HG02763 (cell line): ENCODE data around the gene LGALS12.
"Not testable (repeated sequence)": the region's sequence is repeated elsewhere in the genome, so short reads cannot be mapped to it uniquely, and the experiment has no call there.

ENCODE experiments used
- ATAC-seq: cut with Tn5 transposase; IDR thresholded peaks from one replicate; pipeline ENCODE4 v1.9.1; 2021; ENCODE audit warnings: mild to moderate bottlenecking, moderate library complexity; ENCODE audit not compliant: unreplicated experiment

LGALS12 gene

DNA sequence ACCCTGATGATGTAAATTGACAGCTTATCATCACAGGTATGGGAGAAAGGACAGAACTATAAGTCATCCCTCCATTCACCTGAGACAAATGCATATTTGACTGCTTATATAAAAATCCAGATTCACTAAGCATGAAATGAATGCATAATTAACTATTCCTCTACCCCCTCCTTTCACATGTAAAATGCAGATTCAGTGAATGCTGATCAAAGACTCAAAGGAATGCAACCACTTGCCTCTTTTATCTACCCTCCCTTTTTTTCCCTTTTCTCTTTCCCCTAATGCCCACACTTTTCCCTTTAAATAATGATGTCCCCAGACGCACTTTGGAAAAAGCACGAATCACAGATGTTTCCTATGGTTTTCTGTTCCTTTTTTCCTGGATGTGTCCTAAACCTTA, 26.2 kb downstream of the LGALS12 start:
- no peak for ATAC-seq

DNA sequence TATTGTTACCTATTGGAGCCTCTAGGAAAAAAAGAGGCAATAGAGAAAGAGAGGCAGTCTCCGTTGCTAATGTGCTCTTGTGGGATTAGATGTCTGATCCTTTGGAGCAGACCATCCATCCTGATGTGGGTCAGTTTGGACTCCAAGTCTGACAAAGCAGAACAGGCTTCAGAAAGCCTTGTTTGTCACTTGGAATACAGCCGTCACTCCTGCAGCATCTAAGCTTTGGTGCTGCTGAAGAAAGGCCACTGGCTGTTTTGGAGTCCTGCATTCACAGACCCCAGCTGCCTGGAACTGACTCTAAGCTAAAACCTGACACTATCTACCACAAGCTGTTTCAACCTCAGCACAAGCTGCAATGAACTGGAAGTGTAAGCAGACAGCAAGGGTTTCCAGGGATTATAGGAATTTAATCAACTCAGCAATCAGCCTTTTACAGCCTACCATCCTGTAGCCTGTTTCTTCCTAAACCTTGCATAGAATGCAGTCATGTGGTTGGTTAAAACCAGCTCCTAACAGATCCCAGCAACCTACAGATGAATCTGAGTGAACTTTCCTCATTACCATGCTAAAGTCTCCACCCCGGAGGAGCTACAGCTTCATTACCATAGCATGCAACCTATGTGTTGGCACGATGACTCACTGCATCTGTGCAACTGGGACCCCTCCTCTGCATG, 27.1 kb downstream of the LGALS12 start:
- ATAC-seq: no peak

DNA sequence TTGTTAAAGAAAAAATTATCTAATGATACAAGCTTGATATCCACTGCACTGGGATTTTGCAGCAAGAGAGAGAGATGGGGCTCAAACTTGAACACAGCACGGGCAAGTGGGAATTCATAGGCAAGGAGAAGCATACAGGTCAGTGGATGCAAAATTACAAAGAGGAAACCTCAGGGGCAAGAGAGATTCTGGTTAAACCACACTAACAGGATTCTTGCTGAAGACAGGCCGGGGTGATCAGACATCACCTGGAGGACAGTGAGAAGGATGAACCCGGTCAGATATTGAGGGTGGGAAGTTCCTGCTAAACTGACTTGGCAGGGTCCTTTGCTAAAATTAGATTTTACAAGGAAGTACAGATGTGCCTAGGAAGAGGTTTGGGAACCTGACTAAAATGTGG, 28.2 kb downstream of the LGALS12 start:
- ATAC-seq: no peak

DNA sequence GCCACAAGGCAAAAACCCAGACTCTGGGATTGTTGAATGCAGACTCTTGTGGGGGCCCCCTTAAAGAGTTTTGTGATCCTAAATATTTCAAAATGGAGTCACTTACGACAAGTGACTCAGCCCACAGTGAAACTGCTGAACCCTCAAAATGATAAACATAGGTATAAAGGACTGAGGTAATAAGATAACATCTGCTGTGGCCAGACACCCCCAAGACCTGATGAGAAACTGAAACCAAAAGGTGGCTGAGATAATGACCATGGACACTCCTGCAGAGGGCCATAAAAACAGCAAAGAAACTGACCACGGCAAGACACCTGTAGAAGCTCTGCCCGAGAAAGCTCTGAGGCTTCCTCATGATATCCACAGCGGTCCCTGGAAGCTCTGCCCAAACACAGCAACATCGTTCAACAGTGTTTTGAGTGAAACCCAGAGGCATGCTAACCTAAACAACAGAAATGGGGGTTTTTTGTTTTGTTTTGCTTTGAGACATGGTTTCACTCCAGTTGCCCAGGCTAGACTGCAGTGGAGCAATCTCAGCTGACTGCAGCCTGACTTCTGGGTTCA, 29.1 kb downstream of the LGALS12 start:
- ATAC-seq: no peak

DNA sequence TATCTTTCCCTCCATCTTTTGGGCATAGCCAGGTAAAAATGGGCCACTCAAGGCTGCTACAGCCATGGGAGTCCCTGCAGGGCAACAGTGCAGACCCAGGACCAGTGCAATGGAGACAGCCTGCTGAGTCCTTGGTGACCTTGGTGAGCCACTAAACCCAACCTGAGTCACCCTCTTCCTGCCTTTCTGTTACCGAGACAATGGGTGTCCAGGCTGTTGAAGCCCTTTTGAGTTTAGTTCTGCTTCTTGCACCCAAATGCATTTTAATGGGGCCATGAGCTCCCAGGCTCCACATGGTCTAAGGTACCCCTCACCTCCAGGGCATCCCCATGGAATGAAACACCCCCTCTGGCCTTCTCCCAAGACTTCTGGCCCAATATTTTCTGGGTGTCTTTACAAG, 29.9 kb downstream of the LGALS12 start:
- no peak for ATAC-seq

DNA sequence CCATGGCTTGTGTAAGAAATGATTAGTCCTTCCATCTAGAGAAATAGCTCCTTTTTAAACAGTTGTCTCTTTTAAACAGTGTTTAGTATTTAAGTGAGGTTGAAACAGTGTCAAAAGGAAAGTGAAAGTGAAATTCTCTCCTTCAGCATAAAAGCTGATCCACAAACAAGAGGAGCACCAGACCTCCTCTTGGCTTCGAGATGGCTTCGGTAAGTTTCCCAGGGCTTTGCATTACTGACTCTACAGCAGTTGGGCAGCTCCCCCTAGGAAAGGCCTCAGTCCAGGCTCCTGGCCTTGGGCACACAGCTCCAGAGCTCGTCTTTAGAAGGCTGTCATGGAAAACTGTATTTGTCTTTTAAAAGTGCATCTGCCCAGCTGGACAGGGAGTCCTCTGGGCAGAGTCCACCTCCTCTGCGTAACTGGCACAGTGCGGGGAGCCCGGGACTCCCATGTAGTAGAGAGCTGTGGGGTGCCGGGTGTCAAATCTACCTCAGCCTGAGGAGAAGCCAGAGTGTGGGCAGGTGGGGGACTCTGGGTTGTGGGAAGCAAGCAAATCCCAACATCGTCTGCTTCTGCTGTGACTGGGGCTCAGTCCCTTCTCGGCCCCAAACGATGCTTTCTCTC, 30.9 kb downstream of the LGALS12 start, which contains the start of gene PLAAT4:
TSS of gene PLAAT4 (plus strand) at position 140 of the 624 bp plus-strand sequence. CDS start at position 201, 61 bp downstream.
- no peak for ATAC-seq

GRCh38 chr11:63537293-63538101, 31.6 kb downstream of the LGALS12 start:
- ATAC-seq: no peak

DNA sequence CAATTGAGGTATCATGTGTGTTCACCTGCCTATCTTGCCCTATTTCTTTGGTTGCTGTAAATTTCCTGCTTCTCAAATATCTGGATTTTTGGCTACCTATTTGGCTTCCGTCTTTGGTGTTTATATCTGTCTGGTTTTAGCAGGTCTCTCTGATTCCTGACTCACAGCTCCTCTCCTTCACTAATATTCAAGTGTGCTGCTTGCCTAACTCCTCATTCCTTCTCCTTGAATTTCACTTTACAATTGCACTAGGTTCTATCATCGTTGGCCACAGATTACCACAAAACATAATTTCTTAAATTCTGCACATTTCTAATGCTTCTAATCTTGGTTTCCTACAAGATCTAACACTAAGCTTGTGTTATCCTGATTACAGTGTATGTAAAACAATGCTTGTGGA, 36.6 kb downstream of the LGALS12 start:
- ATAC-seq: not testable (repeated sequence)

DNA sequence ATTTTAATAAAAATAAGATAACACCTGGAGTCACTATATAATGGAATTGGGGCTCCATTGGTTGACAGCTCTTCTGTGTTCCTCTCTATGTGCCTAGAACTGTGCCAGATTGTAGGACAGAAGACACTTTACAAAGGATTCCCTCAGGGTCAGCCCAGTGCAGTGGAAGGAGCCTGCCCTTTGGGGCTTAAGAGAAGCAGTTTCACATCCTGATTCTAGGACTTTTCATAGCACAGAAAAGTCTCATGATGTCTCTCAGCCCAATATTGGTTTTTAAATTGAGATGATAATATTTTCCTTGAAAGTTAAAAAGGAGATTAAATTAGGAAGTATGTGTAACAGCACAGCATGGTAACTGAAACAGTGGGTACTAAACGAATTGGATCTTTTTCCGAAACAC, 37.8 kb downstream of the LGALS12 start:
- ATAC-seq: no peak

DNA sequence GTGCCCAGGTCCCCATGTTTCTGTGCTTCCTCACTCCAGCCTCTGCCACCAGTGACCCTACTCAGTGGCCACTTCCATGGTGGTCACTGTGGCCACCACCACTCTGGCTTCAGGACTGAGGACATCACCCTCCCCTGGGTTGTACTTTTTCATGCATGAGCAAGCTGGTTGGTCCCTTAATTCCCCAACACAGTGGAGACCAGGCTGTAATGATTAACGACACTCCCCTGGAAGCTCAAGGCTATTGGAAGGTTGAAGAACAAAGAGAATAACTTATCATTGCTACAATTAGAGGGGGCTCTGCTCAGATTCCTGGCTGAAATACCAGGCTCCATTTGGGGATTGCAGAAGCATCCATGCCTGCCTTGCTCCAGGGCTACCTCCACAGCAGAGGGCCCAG, 41.2 kb downstream of the LGALS12 start:
- ATAC-seq: no peak

GRCh38 chr11:63548178-63548577, 42.3 kb downstream of the LGALS12 start:
- no peak for ATAC-seq

DNA sequence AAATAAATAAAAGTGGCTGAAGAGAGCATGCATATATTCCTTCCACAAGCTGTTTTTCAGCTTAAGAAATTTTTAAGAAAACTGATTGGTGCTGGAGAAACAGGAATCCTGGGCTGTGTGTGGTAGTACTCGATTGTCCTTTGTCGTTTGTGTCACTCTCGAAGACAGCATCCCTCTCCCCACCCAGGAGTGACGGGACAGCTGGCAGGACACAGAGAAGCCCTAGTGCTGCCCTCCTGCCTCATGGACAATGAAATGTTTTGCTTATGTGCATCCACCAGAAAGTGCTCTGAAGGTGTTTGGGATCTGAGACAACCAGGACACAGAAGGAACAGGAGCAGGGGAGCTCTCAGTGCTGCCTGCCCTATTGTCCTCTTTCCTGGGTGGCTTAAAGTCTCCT, 43.5 kb downstream of the LGALS12 start:
- ATAC-seq: no peak

DNA sequence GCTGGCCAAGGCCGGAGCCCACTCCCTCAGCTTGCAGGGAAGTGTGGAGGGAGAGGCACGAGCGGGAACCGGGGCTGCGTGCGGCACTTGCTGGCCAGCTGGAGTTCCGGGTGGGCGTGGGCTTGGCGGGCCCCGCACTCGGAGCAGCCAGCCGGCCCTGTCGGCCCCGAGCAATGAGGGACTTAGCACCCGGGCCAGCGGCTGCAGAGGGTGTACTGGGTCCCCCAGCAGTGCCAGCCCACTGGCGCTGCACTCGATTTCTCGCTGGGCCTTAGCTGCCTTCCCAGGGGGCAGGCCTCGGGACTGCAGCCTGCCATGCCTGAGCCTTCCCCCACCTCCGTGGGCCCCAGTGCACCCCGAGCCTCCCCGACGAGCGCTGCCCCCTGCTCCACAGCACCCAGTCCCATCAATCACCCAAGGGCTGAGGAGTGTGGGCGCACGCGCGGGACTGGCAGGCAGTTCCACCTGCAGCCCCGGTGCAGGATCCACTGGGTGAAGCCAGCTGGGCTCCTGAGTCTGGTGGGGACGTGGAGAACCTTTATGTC, 44.3 kb downstream of the LGALS12 start:
- ATAC-seq: not testable (repeated sequence)

- ATAC-seq: no peak
Observed at GRCh38 chr11:63551091-63551888, 45.4 kb downstream of the LGALS12 start.

GRCh38 chr11:63551889-63552266, 46.0 kb downstream of the LGALS12 start:
- no peak for ATAC-seq

- no peak for ATAC-seq
Observed at GRCh38 chr11:63552921-63553320, 47.0 kb downstream of the LGALS12 start.

DNA sequence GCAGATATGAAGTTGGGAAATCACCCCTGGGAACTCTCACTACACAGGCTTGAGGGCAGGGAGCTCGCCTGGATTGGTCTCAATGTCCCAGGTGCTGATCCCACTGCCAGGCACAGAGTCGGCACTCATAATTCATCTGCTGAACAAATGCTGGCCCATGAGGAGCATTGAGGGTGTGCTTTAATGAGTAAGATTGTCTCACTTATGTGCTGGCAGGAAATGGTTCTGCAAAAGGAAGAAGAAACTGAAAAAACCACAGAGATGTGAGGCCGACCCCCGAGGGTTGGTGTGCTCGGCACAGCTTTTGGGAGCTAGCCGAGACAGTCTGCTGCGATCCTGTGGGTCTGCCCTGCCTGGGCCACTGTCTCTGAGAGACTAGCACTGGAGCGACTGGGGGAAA, 47.9 kb downstream of the LGALS12 start:
- peak; percentile 54 for ATAC-seq

GRCh38 chr11:63554877-63555223, 49.0 kb downstream of the LGALS12 start:
- no peak for ATAC-seq

- no peak for ATAC-seq
Observed at GRCh38 chr11:63556404-63557013, 50.6 kb downstream of the LGALS12 start.

GRCh38 chr11:63557570-63557969, 51.7 kb downstream of the LGALS12 start:
- ATAC-seq: no peak
